ENCODE data around the gene IL1RAPL2.

The IL1RAPL2 gene

DNA sequence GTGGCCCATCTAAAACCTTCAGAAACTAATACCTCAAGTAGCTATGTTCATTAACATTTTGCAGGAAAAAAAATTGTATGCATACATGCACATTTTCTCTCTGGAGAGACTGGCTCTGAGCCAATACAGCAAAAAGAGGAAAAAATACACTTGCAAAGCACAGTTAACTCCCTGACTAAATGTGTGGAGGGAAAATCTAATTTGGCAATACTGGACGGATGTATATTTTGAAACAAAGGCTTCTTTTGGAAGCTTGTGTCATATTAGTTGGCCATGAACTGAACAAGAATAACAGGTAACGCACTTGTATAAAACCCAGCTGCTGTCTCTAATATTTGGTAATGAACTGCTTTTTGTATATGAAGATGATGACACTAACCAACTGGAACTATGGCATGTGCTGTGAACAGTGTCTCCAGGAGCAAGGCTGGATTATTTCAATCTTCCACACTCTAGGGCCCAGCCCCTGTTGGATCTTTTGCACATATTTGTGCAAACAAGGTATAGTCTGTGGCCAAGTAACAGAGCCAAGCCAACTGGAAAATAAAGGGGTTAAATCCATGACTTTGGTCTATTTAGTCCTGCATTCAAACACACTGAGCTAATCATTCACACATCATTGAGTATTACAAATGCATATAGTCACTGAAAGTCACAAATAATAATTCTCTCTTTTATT is 1188.4 kb downstream of the IL1RAPL2 start:
- no peak for DNase-seq (ENCODE audit: insufficient read length, low spot score)
- TF ChIP-seq, protein P1, sequence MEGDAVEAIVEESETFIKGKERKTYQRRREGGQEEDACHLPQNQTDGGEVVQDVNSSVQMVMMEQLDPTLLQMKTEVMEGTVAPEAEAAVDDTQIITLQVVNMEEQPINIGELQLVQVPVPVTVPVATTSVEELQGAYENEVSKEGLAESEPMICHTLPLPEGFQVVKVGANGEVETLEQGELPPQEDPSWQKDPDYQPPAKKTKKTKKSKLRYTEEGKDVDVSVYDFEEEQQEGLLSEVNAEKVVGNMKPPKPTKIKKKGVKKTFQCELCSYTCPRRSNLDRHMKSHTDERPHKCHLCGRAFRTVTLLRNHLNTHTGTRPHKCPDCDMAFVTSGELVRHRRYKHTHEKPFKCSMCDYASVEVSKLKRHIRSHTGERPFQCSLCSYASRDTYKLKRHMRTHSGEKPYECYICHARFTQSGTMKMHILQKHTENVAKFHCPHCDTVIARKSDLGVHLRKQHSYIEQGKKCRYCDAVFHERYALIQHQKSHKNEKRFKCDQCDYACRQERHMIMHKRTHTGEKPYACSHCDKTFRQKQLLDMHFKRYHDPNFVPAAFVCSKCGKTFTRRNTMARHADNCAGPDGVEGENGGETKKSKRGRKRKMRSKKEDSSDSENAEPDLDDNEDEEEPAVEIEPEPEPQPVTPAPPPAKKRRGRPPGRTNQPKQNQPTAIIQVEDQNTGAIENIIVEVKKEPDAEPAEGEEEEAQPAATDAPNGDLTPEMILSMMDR (IDR thresholded peaks at IDR 0.05; ENCODE audit: insufficient read depth, missing control alignments) = no peak
- no peak for FAIRE-seq

DNA sequence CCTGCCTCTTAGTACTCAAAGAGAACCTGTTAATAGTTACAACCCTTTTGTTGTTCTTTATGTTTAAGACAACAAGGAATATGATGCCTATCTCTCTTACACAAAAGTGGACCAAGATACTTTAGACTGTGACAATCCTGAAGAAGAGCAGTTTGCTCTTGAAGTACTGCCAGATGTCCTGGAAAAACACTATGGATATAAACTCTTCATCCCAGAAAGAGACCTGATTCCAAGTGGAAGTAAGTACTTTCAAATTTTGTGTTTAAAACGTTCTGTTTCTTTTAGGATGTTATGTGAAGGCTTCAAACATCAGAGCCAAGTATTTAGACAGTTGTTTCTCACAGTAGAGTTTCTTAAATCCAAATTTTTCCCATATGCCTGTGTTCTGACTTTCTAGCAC is 1189.1 kb downstream of the IL1RAPL2 start:
- FAIRE-seq (no peak), DNase-seq (ENCODE audit: insufficient read length, low spot score) (no peak)
- TF ChIP-seq, protein P1 (IDR thresholded peaks at IDR 0.05; ENCODE audit: insufficient read depth, missing control alignments) = no peak

DNA sequence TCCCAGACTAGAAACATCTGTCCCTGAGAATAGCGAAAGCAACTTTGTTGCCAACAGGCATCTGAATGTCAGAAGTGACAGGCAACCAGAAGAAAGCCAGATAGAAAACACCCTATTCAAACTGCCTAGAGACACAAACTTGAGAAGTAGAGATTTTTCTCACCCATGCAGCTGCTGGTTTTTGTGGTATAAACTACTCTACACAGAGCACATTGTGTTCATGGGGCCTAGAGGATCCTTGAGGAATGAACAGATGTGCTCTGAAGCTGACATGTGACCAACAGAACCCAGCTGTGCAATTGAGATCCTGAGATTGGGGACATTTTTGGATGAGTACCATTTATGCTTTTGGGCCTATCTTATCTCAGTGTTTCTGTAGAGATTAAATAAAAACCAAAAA is 1192.8 kb downstream of the IL1RAPL2 start:
- TF ChIP-seq, protein P1 (IDR thresholded peaks at IDR 0.05; ENCODE audit: insufficient read depth, missing control alignments) = no peak
- FAIRE-seq (no peak), DNase-seq (ENCODE audit: insufficient read length, low spot score) (no peak)

DNA sequence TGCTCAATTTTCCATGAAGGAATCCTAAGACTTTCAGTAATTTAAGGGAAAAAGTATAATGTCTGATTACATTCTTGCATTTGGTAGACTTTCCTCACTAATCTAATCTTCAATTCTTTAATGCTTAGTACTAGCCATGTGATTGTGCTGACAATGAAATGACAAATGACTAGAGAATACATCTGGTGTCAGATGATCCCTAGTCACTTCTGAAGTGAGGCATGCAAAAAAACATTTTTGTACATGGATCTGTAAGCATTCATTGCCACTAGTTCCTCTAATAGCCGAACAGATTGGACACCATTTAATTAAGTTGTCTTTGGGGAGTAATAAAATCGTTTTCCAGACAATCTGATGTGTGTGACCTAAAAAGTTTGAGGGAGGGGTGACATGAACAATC is 1193.6 kb downstream of the IL1RAPL2 start:
- TF ChIP-seq, protein P1 (IDR thresholded peaks at IDR 0.05; ENCODE audit: insufficient read depth, missing control alignments) = no peak
- FAIRE-seq = no peak
- no peak for DNase-seq (ENCODE audit: insufficient read length, low spot score)

DNA sequence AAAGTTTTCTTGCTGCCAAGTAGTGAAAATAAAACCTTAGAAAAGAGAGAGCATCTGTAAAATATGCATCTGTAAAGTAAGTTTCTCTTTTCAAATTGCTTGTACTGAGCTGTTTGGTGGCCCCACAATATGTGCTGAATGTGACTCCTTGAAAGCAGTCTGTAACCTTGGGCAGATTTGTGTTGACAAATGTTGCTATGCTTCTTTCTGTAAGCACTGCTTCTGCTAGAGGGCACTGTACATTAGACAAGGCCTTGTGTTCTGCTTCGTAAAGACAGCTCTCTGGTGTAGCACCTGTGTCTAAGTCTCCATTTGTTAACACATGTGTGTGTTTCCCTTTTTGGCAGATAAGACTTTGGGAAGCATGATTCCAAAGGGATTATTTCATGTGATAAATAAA is 1199.7 kb downstream of the IL1RAPL2 start:
- TF ChIP-seq, protein P1 (IDR thresholded peaks at IDR 0.05; ENCODE audit: insufficient read depth, missing control alignments) = no peak
- FAIRE-seq (no peak), DNase-seq (ENCODE audit: insufficient read length, low spot score) (no peak)

DNA sequence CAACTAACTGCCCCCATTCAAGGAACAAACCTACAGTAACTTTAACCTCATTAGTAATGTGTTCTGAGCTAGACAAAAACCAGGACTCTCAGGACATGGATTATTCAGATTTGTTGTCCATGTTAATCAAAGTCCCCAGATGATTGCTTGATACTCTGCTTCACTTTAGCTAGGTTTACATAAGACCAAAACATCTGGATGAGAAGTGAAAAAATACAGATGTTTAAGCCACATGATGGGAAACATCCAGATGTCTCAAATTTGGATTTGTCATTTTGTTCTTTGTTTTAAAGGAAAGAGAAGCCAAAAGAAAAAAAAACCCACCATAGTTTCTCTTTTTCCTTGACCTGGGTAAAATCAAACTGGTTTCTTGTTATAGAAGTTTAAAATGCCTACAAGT is 1207.8 kb downstream of the IL1RAPL2 start:
- TF ChIP-seq, protein P1 (IDR thresholded peaks at IDR 0.05; ENCODE audit: insufficient read depth, missing control alignments) = no peak
- FAIRE-seq (no peak), DNase-seq (ENCODE audit: insufficient read length, low spot score) (no peak)

DNA sequence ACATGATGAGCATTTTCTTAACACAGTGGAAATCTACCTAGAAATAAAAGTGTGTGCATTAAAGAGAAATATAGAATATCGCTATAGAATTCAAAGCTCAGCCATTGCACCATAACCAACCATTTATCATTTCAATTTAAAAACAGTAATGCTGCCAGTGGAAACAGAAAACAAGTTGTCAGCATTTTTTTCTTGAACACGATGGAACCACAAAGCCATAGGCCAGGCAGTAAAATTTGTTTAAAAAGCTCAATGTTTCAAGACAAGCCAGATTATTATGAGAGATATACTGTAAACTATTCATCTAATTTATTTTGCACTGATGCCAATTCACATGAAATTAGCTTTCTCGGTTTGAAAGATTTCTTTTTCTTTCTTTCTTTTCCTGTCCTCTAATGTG is 1209.7 kb downstream of the IL1RAPL2 start:
- DNase-seq (ENCODE audit: insufficient read length, low spot score) = no peak
- TF ChIP-seq, protein P1 (IDR thresholded peaks at IDR 0.05; ENCODE audit: insufficient read depth, missing control alignments) = no peak
- no peak for FAIRE-seq
